Brain microvascular endothelial cell (primary cell): Measurements from ENCODE around the gene NOM1.

Source experiments
- DNase-seq: peaks from one replicate; pipeline ENCODE4 v3.0.0-alpha.2; 2020
- H3K27ac ChIP-seq: fragments of 250-450 bp; sonication (Bioruptor Pico); 2 replicates; pipeline ENCODE4 v1.5.1; 2020; ENCODE audit warnings: mild to moderate bottlenecking, moderate library complexity
- H3K27me3 ChIP-seq: fragments of 250-450 bp; sonication (Bioruptor Pico); replicated peaks from 2 replicates; pipeline ENCODE4 v1.5.1; 2020; ENCODE audit warnings: mild to moderate bottlenecking
- H3K36me3 ChIP-seq: fragments of 250-450 bp; sonication (Bioruptor Pico); replicated peaks from 2 replicates; pipeline ENCODE4 v1.5.1; 2020; ENCODE audit warnings: mild to moderate bottlenecking
- H3K4me3 ChIP-seq: 2 replicates; pipeline ENCODE4 v1.5.1; 2011; ENCODE audit warnings: low read depth, mild to moderate bottlenecking, control low read depth, low read length, moderate library complexity
- CTCF ChIP-seq: IDR thresholded peaks from 2 replicates; pipeline ENCODE4 v1.5.1; 2011; ENCODE audit warnings: low read depth, mild to moderate bottlenecking, moderate library complexity, low read length, control low read depth, inconsistent platforms; ENCODE audit errors: missing control alignments
- in situ Hi-C: cut with HindIII; loops from 2 replicates; pipeline ENCODE4 v1.10.0; 2017; ENCODE audit warnings: low sequenced_read_pairs, low pct_ligation_motif_present

NOM1 gene

GRCh38 chr7:156994417-156994816 lies 44.9 kb downstream of the NOM1 start:
- DNase-seq: no peak
- no peak for TF ChIP-seq CTCF
- Histone ChIP-seq H3K36me3 (no peaks in the 10 kb centered on the region), H3K4me3 (no peak overlapping the region), H3K27ac (no peak overlapping the region), H3K27me3 (peaks cover 33% of the 10 kb centered on the region)
- in situ Hi-C loops: no loop called here

- no peak for TF ChIP-seq CTCF
Observed at GRCh38 chr7:156998988-156999957, 49.8 kb downstream of the NOM1 start.

GRCh38 chr7:156999958-157000726 lies 50.6 kb downstream of the NOM1 start:
- H3K27ac ChIP-seq: no peak overlapping the region
- in situ Hi-C loops: no loop called here
- peak overlapping the region; percentile 12 for H3K4me3 ChIP-seq
- H3K27me3 ChIP-seq: peaks cover 81% of the 10 kb centered on the region
- TF ChIP-seq CTCF: no peak
- no peak for DNase-seq
- H3K36me3 ChIP-seq: no peaks in the 10 kb centered on the region

More at GRCh38 chr7:156998988-156999957, 49.8 kb downstream of the NOM1 start:
- Histone ChIP-seq H3K27me3 (peaks cover 72% of the 10 kb centered on the region), H3K36me3 (no peaks in the 10 kb centered on the region), H3K27ac (no peak overlapping the region), H3K4me3 (no peak overlapping the region)
- DNase-seq: no peak
- in situ Hi-C loops: no loop called here

GRCh38 chr7:157000741-157001653 lies 51.5 kb downstream of the NOM1 start:
- H3K27ac ChIP-seq: no peak overlapping the region
- no peak for DNase-seq
- H3K27me3 ChIP-seq: peaks cover 89% of the 10 kb centered on the region
- TF ChIP-seq CTCF: no peak
- no peak overlapping the region for H3K4me3 ChIP-seq
- in situ Hi-C loops: no loop called here
- H3K36me3 ChIP-seq: no peaks in the 10 kb centered on the region
